Rectal smooth muscle tissue (tissue), 1 donor: ENCODE measurements around the gene SSMEM1.
"Not testable (repeated sequence)": the region's sequence is repeated elsewhere in the genome, so short reads cannot be mapped to it uniquely, and the experiment has no call there.

ENCODE experiments used
- H3K27ac ChIP-seq: one replicate; pipeline ENCODE4 v1.7.0; 2013; ENCODE audit warnings: low read depth, low read length, inconsistent platforms
- H3K27me3 ChIP-seq: one replicate; pipeline ENCODE4 v1.7.0; 2013; ENCODE audit warnings: low read length; ENCODE audit not compliant: control insufficient read depth, insufficient read depth
- H3K36me3 ChIP-seq: one replicate; pipeline ENCODE4 v1.7.0; 2013; ENCODE audit warnings: low read length; ENCODE audit not compliant: control insufficient read depth, insufficient read depth
- H3K4me1 ChIP-seq: one replicate; pipeline ENCODE4 v1.7.0; 2013; ENCODE audit warnings: low read length; ENCODE audit not compliant: control insufficient read depth, insufficient read depth
- H3K4me3 ChIP-seq: one replicate; pipeline ENCODE4 v1.7.0; 2013; ENCODE audit warnings: low read length
- H3K9ac ChIP-seq: one replicate; pipeline ENCODE4 v1.7.0; 2013; ENCODE audit warnings: low read length

The SSMEM1 gene

GRCh38 chr7:130232209-130232608 is 24.5 kb downstream of the SSMEM1 start:
- no peaks in the 10 kb centered on the region for H3K36me3 ChIP-seq
- peaks cover 6% of the 10 kb centered on the region for H3K4me1 ChIP-seq
- no peak overlapping the region for H3K4me3 ChIP-seq
- H3K9ac ChIP-seq: no peak overlapping the region
- H3K27me3 ChIP-seq: no peaks in the 10 kb centered on the region
- no peak overlapping the region for H3K27ac ChIP-seq

- no peak overlapping the region for H3K4me3 ChIP-seq
- no peak overlapping the region for H3K27ac ChIP-seq
- no peaks in the 10 kb centered on the region for H3K4me1 ChIP-seq
- H3K9ac ChIP-seq: no peak overlapping the region
- H3K27me3 ChIP-seq: no peaks in the 10 kb centered on the region
- no peaks in the 10 kb centered on the region for H3K36me3 ChIP-seq
Measured at GRCh38 chr7:130234078-130234477, 26.4 kb downstream of the SSMEM1 start.

GRCh38 chr7:130236361-130236760 is 28.7 kb downstream of the SSMEM1 start:
- H3K27ac ChIP-seq, H3K9ac ChIP-seq, H3K27me3 ChIP-seq, H3K36me3 ChIP-seq, H3K4me3 ChIP-seq, H3K4me1 ChIP-seq: not testable (repeated sequence)

GRCh38 chr7:130240240-130240639 is 32.6 kb downstream of the SSMEM1 start:
- Histone ChIP-seq H3K4me1 (no peaks in the 10 kb centered on the region), H3K4me3 (no peak overlapping the region), H3K9ac (no peak overlapping the region), H3K27ac (no peak overlapping the region), H3K36me3 (no peaks in the 10 kb centered on the region), H3K27me3 (no peaks in the 10 kb centered on the region)

- Histone ChIP-seq H3K36me3 (no peaks in the 10 kb centered on the region), H3K27ac (no peak overlapping the region), H3K4me3 (no peak overlapping the region), H3K9ac (no peak overlapping the region), H3K4me1 (no peaks in the 10 kb centered on the region), H3K27me3 (no peaks in the 10 kb centered on the region)
Measured at GRCh38 chr7:130242198-130243014, 34.7 kb downstream of the SSMEM1 start.

GRCh38 chr7:130243486-130243885 is 35.8 kb downstream of the SSMEM1 start:
- H3K36me3 ChIP-seq, H3K27ac ChIP-seq, H3K9ac ChIP-seq, H3K27me3 ChIP-seq, H3K4me1 ChIP-seq, H3K4me3 ChIP-seq: not testable (repeated sequence)

- H3K27ac ChIP-seq, H3K9ac ChIP-seq: not testable (repeated sequence)
Measured at GRCh38 chr7:130246491-130246890, 38.8 kb downstream of the SSMEM1 start.

GRCh38 chr7:130248842-130249241 is 41.2 kb downstream of the SSMEM1 start:
- H3K4me1 ChIP-seq, H3K4me3 ChIP-seq, H3K9ac ChIP-seq, H3K36me3 ChIP-seq, H3K27ac ChIP-seq, H3K27me3 ChIP-seq: not testable (repeated sequence)

More at GRCh38 chr7:130246491-130246890, 38.8 kb downstream of the SSMEM1 start:
- not testable (repeated sequence) for H3K27me3 ChIP-seq, H3K4me3 ChIP-seq, H3K36me3 ChIP-seq, H3K4me1 ChIP-seq

GRCh38 chr7:130249626-130250025 is 42.0 kb downstream of the SSMEM1 start:
- not testable (repeated sequence) for H3K27ac ChIP-seq, H3K36me3 ChIP-seq

GRCh38 chr7:130254555-130254954 is 46.9 kb downstream of the SSMEM1 start:
- H3K27ac ChIP-seq: no peak overlapping the region
- H3K4me3 ChIP-seq: no peak overlapping the region
- no peak overlapping the region for H3K9ac ChIP-seq
- H3K4me1 ChIP-seq: no peaks in the 10 kb centered on the region
- no peaks in the 10 kb centered on the region for H3K36me3 ChIP-seq
- H3K27me3 ChIP-seq: no peaks in the 10 kb centered on the region

More at GRCh38 chr7:130249626-130250025, 42.0 kb downstream of the SSMEM1 start:
- not testable (repeated sequence) for H3K4me3 ChIP-seq, H3K9ac ChIP-seq, H3K27me3 ChIP-seq, H3K4me1 ChIP-seq

GRCh38 chr7:130256704-130257103 is 49.0 kb downstream of the SSMEM1 start:
- Histone ChIP-seq H3K27me3 (no peaks in the 10 kb centered on the region), H3K27ac (no peak overlapping the region), H3K4me1 (no peaks in the 10 kb centered on the region), H3K4me3 (no peak overlapping the region), H3K36me3 (no peaks in the 10 kb centered on the region), H3K9ac (no peak overlapping the region)

GRCh38 chr7:130258494-130259078 is 50.9 kb downstream of the SSMEM1 start:
- Histone ChIP-seq H3K36me3 (no peaks in the 10 kb centered on the region), H3K4me3 (no peak overlapping the region), H3K27ac (no peak overlapping the region)

GRCh38 chr7:130262448-130262847 is 54.8 kb downstream of the SSMEM1 start:
- Histone ChIP-seq H3K27me3 (no peaks in the 10 kb centered on the region), H3K4me1 (no peaks in the 10 kb centered on the region), H3K27ac (no peak overlapping the region), H3K9ac (no peak overlapping the region), H3K4me3 (no peak overlapping the region), H3K36me3 (no peaks in the 10 kb centered on the region)

More at GRCh38 chr7:130258494-130259078, 50.9 kb downstream of the SSMEM1 start:
- Histone ChIP-seq H3K9ac (no peak overlapping the region), H3K27me3 (no peaks in the 10 kb centered on the region), H3K4me1 (no peaks in the 10 kb centered on the region)
